Suprapubic skin (tissue), 3 donors: ENCODE measurements around the gene BTD.

Source experiments
- POLR2A ChIP-seq, 2 donors: fragments of 450-650 bp; IDR thresholded peaks; one replicate each; pipeline ENCODE4 v1.6.1; 2017; ENCODE audit warnings: antibody characterized with exemption in 2 of 2, mild to moderate bottlenecking in 2 of 2, moderate library complexity in 2 of 2
- TF ChIP-seq, protein P1 (sequence below), 2 donors: fragments of 200-600 bp in 1 of 2; fragments of 450-650 bp in 1 of 2; sonication (generic) in 1 of 2; IDR thresholded peaks; one replicate each; pipeline ENCODE4 v1.5.1; 2016 to 2019; ENCODE audit warnings: antibody characterized with exemption in 2 of 2, mild to moderate bottlenecking in 1 of 2, moderate library complexity in 1 of 2

DNA sequence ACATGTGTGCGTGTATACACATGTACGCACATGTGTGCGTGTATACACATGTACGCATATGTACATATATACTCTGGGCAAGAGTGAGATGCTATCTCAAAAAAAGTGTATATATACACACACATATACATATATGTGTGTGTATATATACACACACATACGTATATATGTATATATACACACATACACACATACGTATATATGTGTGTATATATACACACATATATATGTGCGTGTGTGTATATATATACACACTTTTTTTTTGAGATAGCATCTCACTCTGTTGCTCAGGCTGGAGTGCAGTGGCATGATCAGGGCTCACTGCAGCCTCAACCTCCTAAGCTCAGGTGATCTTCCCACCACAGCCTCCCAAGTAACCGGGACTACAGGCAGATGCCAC, 8.6 kb upstream of the BTD start:
- TF ChIP-seq, protein P1, sequence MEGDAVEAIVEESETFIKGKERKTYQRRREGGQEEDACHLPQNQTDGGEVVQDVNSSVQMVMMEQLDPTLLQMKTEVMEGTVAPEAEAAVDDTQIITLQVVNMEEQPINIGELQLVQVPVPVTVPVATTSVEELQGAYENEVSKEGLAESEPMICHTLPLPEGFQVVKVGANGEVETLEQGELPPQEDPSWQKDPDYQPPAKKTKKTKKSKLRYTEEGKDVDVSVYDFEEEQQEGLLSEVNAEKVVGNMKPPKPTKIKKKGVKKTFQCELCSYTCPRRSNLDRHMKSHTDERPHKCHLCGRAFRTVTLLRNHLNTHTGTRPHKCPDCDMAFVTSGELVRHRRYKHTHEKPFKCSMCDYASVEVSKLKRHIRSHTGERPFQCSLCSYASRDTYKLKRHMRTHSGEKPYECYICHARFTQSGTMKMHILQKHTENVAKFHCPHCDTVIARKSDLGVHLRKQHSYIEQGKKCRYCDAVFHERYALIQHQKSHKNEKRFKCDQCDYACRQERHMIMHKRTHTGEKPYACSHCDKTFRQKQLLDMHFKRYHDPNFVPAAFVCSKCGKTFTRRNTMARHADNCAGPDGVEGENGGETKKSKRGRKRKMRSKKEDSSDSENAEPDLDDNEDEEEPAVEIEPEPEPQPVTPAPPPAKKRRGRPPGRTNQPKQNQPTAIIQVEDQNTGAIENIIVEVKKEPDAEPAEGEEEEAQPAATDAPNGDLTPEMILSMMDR (IDR thresholded peaks at IDR 0.05), result no peak
- TF ChIP-seq POLR2A (IDR thresholded peaks at IDR 0.05), result no peak
